HepG2 (cell line): ENCODE results near the gene KCNK7. TPM values are rescaled to one million over a fixed set of nuclear protein-coding genes. Genes with fewer than 3 reads are reported as not detected.
A peak's percentile ranks its signal among the peaks of the same experiment; 100 is the strongest.

Experiments used
- ARID4A ChIP-seq: sonication (generic); formaldehyde crosslinking; IDR thresholded peaks from 2 replicates; pipeline ENCODE4 v1.5.0; 2020; ENCODE audit warnings: mild to moderate bottlenecking, missing genetic modification reagents, borderline replicate concordance
- ARNT2 ChIP-seq: sonication (generic); formaldehyde crosslinking; IDR thresholded peaks from 2 replicates; pipeline ENCODE4 v1.8.0; 2022; ENCODE audit warnings: mild to moderate bottlenecking, low read depth, missing genetic modification reagents, moderate library complexity
- ATF7 ChIP-seq, 2 experiments: fragments of 450-650 bp in 1 of 2; sonication (generic) in 1 of 2; formaldehyde crosslinking in 1 of 2; IDR thresholded peaks; 2 replicates each; pipeline versions ENCODE4 v1.4.0 to v1.6.1; 2016 to 2020; ENCODE audit warnings: antibody characterized with exemption in 1 of 2, mild to moderate bottlenecking in 1 of 2, missing genetic modification reagents in 1 of 2
- ELF4 ChIP-seq: sonication (generic); formaldehyde crosslinking; IDR thresholded peaks from 2 replicates; pipeline ENCODE4 v1.5.0; 2020; ENCODE audit warnings: missing genetic modification reagents, mild to moderate bottlenecking, moderate library complexity, borderline replicate concordance
- GPN1 ChIP-seq: sonication (generic); formaldehyde crosslinking; IDR thresholded peaks from 2 replicates; pipeline ENCODE4 v1.5.1; 2020; ENCODE audit warnings: missing genetic modification reagents, borderline replicate concordance
- JDP2 ChIP-seq: sonication (generic); formaldehyde crosslinking; IDR thresholded peaks from 2 replicates; pipeline ENCODE4 v1.8.1; 2022; ENCODE audit warnings: missing genetic modification reagents, borderline replicate concordance
- LCORL ChIP-seq, 2 experiments: fragments of 450-650 bp in 1 of 2; sonication (generic) in 1 of 2; formaldehyde crosslinking in 1 of 2; IDR thresholded peaks; 2 replicates each; pipeline versions ENCODE4 v1.5.0 to v1.6.1; 2017 to 2020; ENCODE audit warnings: antibody characterized with exemption in 1 of 2, missing genetic modification reagents in 1 of 2
- MLX ChIP-seq: IDR thresholded peaks from 2 replicates; pipeline ENCODE4 v1.6.1; 2016
- SAP130 ChIP-seq: IDR thresholded peaks from 2 replicates; pipeline ENCODE4 v1.6.1; 2016; ENCODE audit warnings: low read depth
- SKI ChIP-seq: fragments of 450-650 bp; IDR thresholded peaks from one replicate; pipeline ENCODE4 v1.6.1; 2018; ENCODE audit warnings: mild to moderate bottlenecking; ENCODE audit not compliant: partially characterized antibody
- SSRP1 ChIP-seq: IDR thresholded peaks from 2 replicates; pipeline ENCODE4 v1.6.1; 2016; ENCODE audit warnings: control low read depth
- TFDP1 ChIP-seq: IDR thresholded peaks from 2 replicates; pipeline ENCODE4 v1.6.1; 2016; ENCODE audit warnings: missing compliant biosample characterization, missing genetic modification reagents, borderline replicate concordance
- U2AF1 ChIP-seq: fragments of 200-400 bp; formaldehyde crosslinking; optimal IDR thresholded peaks from 2 replicates; pipeline ENCODE3; 2017; ENCODE audit warnings: mild to moderate bottlenecking, low read depth, low read length
- ZC3H4 ChIP-seq: sonication (generic); formaldehyde crosslinking; IDR thresholded peaks from 2 replicates; pipeline ENCODE4 v1.4.0; 2020; ENCODE audit warnings: missing genetic modification reagents, borderline replicate concordance
- ZNF772 ChIP-seq: sonication (generic); formaldehyde crosslinking; IDR thresholded peaks from 2 replicates; pipeline ENCODE4 v1.5.0; 2020; ENCODE audit warnings: mild to moderate bottlenecking, missing genetic modification reagents
- ZSCAN25 ChIP-seq: sonication (generic); formaldehyde crosslinking; IDR thresholded peaks from 2 replicates; pipeline ENCODE4 v1.8.0; 2022; ENCODE audit warnings: mild to moderate bottlenecking, missing genetic modification reagents
- polyA plus RNA-seq, 8 experiments: library from polyadenylated mRNA; depleted of rRNA in 3 of 8; stranded (reverse) in 7 of 8; unstranded in 1 of 8; fragments of >200 nt; fragmentation: Illumina TruSeq in 4 of 8; extraction: Trizol in 4 of 8; gene quantifications; 2 replicates each; pipeline versions ENCODE4 v1.2.1 to v1.2.3, GENCODE V29; 2011 to 2016; ENCODE audit warnings: low read depth in 4 of 8, missing spikeins in 1 of 8, mixed read lengths in 1 of 8; ENCODE audit not compliant: insufficient read depth in 1 of 8
- total RNA-seq, 5 experiments: library from RNA; depleted of rRNA; stranded (reverse); fragments of >200 nt; fragmentation: Illumina TruSeq; extraction: Trizol; gene quantifications; 2 replicates each; pipeline ENCODE4 v1.2.3, GENCODE V29; 2016; ENCODE audit warnings: low read depth in 1 of 5
- TF ChIP-seq, protein P1 (sequence below): IDR thresholded peaks from 2 replicates; pipeline ENCODE4 v1.6.1; 2012; ENCODE audit warnings: low read depth, low read length, improper control_type of control experiment
- TF ChIP-seq, protein P2 (sequence below): sonication (generic); formaldehyde crosslinking; IDR thresholded peaks from 2 replicates; pipeline ENCODE4 v1.8.1; 2023; ENCODE audit warnings: mild to moderate bottlenecking, missing genetic modification reagents, borderline replicate concordance
- TF ChIP-seq, protein P3 (sequence below): IDR thresholded peaks from 2 replicates; pipeline ENCODE4 v1.6.1; 2016; ENCODE audit warnings: mild to moderate bottlenecking

Gene KCNK7
- total and polyA plus RNA-seq, 2 of the 13 experiments (the other 11 are each of a cell fraction or from before 2014, with no cell fraction given): 0.11 TPM; not detected in 1

GRCh38 chr11:65637794-65638419 lies 42.3 kb upstream of the KCNK7 start, which contains the start of gene SIPA1 (continued):
- TF ChIP-seq ARID4A (CRISPR knock-in tag) (no peak; the same call in 1 of the 2 replicates), SKI (peak; percentile 8), ZNF772 (CRISPR knock-in tag) (0 out of 2 replicates have a peak, but pooled peaks have one; percentile 36), SSRP1 (no peak), ZC3H4 (CRISPR knock-in tag) (no peak), MLX (CRISPR knock-in tag) (no peak), ZSCAN25 (CRISPR knock-in tag) (no peak), TFDP1 (CRISPR knock-in tag) (peak; percentile 31; the same call in 1 of the 2 replicates), U2AF1 (peak; percentile 55), SAP130 (peak; percentile 71), ARNT2 (CRISPR knock-in tag) (peak; percentile 74; the same call in 1 of the 2 replicates), GPN1 (CRISPR knock-in tag) (no peak), ELF4 (no peak), LCORL (IDR thresholded peaks at IDR 0.05) (no peak), LCORL (CRISPR knock-in tag; IDR thresholded peaks at IDR 0.05) (no peak), ATF7 (IDR thresholded peaks at IDR 0.05) (no peak), ATF7 (CRISPR knock-in tag; IDR thresholded peaks at IDR 0.05) (no peak; the same call in 1 of the 2 replicates), JDP2 (CRISPR knock-in tag) (no peak)
- TF ChIP-seq, protein P1, sequence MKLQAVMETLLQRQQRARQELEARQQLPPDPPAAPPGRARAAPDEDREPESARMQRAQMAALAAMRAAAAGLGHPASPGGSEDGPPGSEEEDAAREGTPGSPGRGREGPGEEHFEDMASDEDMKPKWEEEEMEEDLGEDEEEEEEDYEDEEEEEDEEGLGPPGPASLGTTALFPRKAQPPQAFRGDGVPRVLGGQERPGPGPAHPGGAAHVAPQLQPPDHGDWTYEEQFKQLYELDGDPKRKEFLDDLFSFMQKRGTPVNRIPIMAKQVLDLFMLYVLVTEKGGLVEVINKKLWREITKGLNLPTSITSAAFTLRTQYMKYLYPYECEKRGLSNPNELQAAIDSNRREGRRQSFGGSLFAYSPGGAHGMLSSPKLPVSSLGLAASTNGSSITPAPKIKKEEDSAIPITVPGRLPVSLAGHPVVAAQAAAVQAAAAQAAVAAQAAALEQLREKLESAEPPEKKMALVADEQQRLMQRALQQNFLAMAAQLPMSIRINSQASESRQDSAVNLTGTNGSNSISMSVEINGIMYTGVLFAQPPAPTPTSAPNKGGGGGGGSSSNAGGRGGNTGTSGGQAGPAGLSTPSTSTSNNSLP: no peak
- TF ChIP-seq, protein P2, sequence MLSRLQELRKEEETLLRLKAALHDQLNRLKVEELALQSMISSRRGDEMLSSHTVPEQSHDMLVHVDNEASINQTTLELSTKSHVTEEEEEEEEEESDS (CRISPR knock-in tag): 0 out of 2 replicates have a peak, but pooled peaks have one; percentile 61
- TF ChIP-seq, protein P3, sequence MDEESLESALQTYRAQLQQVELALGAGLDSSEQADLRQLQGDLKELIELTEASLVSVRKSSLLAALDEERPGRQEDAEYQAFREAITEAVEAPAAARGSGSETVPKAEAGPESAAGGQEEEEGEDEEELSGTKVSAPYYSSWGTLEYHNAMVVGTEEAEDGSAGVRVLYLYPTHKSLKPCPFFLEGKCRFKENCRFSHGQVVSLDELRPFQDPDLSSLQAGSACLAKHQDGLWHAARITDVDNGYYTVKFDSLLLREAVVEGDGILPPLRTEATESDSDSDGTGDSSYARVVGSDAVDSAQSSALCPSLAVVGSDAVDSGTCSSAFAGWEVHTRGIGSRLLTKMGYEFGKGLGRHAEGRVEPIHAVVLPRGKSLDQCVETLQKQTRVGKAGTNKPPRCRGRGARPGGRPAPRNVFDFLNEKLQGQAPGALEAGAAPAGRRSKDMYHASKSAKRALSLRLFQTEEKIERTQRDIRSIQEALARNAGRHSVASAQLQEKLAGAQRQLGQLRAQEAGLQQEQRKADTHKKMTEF (CRISPR knock-in tag): 0 out of 2 replicates have a peak, but pooled peaks have one; percentile 36
